ENCODE results near the gene PER2. TPM values are rescaled to one million over a fixed set of nuclear protein-coding genes. Genes with fewer than 3 reads are reported as not detected.

PER2 gene
- total RNA-seq, 1 experiment from 2014 or later: 23.3 TPM

- no peaks in the 10 kb centered on the region for H3K9me3 ChIP-seq (ENCODE audit: low read length)
Observed at GRCh38 chr2:238294393-238295143, 6.2 kb upstream of the PER2 start.

DNA sequence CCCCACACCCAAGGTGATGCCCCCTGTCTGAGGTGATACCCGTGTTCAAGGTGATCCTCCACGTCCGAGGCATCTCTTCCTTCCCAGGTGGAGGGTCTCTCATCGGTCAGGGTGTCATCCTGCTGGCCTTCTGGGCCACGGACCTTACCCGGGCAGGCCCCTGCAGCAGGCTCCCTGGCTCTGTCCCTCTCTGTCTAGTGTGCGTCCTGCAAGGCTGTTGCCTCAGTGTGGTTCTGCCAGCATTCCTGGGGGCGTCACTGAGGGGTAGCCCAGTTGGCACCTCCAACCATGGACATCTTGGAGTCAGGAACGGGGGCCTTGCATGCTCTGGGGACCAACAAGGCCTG is 5.6 kb upstream of the PER2 start:
- Histone ChIP-seq H3K27me3 (ENCODE audit: low read length) (no peaks in the 10 kb centered on the region), H3K27ac (ENCODE audit: low read length) (no peak overlapping the region), H3K79me2 (ENCODE audit: low read length) (no peaks in the 10 kb centered on the region), H4K20me1 (ENCODE audit: insufficient read depth, low read depth, low read length) (no peaks in the 10 kb centered on the region), H3K36me3 (ENCODE audit: insufficient read depth, low read length) (no peaks in the 10 kb centered on the region), H3K4me2 (ENCODE audit: low read depth, low read length, poor library complexity, severe bottlenecking) (no peak overlapping the region), H3K9me2 (replicated peaks; ENCODE audit: insufficient read depth, low read length) (no peaks in the 10 kb centered on the region), H2AFZ (ENCODE audit: low read length) (no peak overlapping the region), H3K4me3 (ENCODE audit: low read length) (no peak overlapping the region), H3K9ac (ENCODE audit: low read length) (no peak overlapping the region), H3K4me1 (ENCODE audit: low read length) (peaks cover 24% of the 10 kb centered on the region), H3K9me3 (ENCODE audit: low read length) (no peaks in the 10 kb centered on the region)
- DNase-seq: no peak

More at GRCh38 chr2:238294393-238295143, 6.2 kb upstream of the PER2 start:
- Histone ChIP-seq H2AFZ (ENCODE audit: low read length) (no peak overlapping the region), H3K4me1 (ENCODE audit: low read length) (peaks cover 19% of the 10 kb centered on the region), H3K27ac (ENCODE audit: low read length) (no peak overlapping the region), H3K79me2 (ENCODE audit: low read length) (no peaks in the 10 kb centered on the region), H3K4me2 (ENCODE audit: low read depth, low read length, poor library complexity, severe bottlenecking) (no peak overlapping the region), H3K4me3 (ENCODE audit: low read length) (no peak overlapping the region), H3K36me3 (ENCODE audit: insufficient read depth, low read length) (no peaks in the 10 kb centered on the region), H3K9ac (ENCODE audit: low read length) (no peak overlapping the region), H3K9me2 (replicated peaks; ENCODE audit: insufficient read depth, low read length) (no peaks in the 10 kb centered on the region), H4K20me1 (ENCODE audit: insufficient read depth, low read depth, low read length) (no peaks in the 10 kb centered on the region), H3K27me3 (ENCODE audit: low read length) (no peaks in the 10 kb centered on the region)
- DNase-seq: no peak

DNA sequence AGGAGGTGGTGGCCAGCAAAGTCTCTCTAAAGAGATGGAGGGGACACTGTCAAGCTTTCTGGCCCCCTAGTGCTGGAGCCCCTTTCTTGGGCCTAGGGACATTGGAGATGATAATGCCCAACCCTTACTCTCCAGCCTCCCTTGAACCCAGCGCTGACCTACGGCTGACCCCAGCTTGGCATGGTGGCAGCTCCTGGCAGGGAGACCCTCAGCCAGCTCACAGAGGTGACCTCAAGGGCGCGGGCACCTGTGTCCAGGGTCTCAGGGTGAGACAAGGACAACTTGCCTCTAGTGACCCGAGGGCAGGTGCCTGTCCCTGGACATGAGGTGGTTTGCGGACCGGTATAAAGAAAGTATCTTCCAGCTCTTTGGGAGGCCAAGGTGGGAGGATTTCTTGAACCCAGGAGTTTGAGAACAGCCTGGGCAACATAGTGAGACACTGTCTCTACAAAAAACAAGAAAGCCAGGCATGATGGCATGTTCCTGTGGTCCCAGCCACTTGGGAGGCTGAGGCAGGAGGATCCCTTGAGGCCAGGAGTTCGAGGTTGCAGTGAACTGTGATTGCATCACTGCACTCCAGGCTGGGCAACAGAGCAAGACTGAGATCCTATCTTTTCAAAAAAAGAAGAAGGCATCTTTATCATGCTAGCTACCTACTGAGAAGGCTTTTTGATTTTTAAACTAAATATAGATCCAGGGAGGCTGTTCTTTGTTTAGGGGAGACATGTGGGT is 3.3 kb upstream of the PER2 start:
- H4K20me1 ChIP-seq (ENCODE audit: insufficient read depth, low read depth, low read length): peaks cover 9% of the 10 kb centered on the region; the same call in 1 of the 2 replicates
- no peaks in the 10 kb centered on the region for H3K9me2 ChIP-seq (replicated peaks; ENCODE audit: insufficient read depth, low read length)
- H3K4me1 ChIP-seq (ENCODE audit: low read length): peaks cover 33% of the 10 kb centered on the region
- H3K9ac ChIP-seq (ENCODE audit: low read length): no peak overlapping the region
- no peak overlapping the region for H2AFZ ChIP-seq (ENCODE audit: low read length)
- no peak overlapping the region for H3K27ac ChIP-seq (ENCODE audit: low read length)
- DNase-seq: no peak
- H3K9me3 ChIP-seq (ENCODE audit: low read length): no peaks in the 10 kb centered on the region
- no peaks in the 10 kb centered on the region for H3K27me3 ChIP-seq (ENCODE audit: low read length)
- H3K36me3 ChIP-seq (ENCODE audit: insufficient read depth, low read length): no peaks in the 10 kb centered on the region
- H3K4me2 ChIP-seq (ENCODE audit: low read depth, low read length, poor library complexity, severe bottlenecking): no peak overlapping the region
- H3K79me2 ChIP-seq (ENCODE audit: low read length): peaks cover 16% of the 10 kb centered on the region
- no peak overlapping the region for H3K4me3 ChIP-seq (ENCODE audit: low read length)

DNA sequence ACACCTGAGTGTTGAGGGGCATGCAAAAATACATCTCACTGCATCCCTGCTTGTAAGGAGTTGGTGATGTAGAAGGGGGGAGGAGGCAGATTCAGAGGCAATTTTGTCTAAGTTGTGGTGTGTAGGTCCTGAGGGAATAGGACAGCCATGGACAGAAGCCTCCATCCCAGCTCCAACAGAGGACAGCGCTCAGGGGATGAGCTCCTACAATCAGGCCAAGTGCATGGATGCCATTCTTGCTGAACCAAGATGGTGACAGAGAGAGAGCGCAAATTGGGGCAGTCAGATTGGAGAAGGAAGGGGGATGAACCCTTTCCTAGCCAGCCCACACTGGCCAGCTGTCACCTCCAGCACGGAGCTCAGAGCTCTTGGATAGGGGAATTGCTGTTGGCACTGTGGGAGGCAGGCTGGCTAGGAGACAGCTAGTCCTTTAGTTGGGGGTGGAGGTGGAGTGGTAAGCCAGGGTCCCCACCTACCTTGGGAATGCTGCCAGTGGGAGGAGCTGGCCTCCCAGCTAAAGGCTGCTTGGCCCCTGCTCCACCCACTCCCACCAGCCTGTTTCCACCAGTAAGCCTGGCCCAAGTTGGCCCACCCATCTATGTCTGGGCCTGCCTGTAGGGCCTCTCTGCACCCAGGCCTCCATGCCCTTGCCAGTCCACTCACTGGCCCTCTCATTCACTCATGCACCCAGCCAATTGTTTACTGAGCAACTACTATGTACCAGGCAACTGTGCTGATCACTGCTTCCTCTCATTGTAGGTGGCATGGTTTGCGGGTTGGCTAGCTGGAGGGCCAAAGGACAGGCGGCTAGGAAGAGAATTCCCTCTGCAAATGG is 2.5 kb upstream of the PER2 start:
- no peak for DNase-seq
- Histone ChIP-seq H3K9ac (ENCODE audit: low read length) (0 out of 2 replicates have a peak overlapping the region, but pooled peaks have one; percentile 71), H3K4me1 (ENCODE audit: low read length) (peaks cover 40% of the 10 kb centered on the region), H3K4me2 (ENCODE audit: low read depth, low read length, poor library complexity, severe bottlenecking) (peak overlapping the region; percentile 87), H3K4me3 (ENCODE audit: low read length) (no peak overlapping the region), H3K9me3 (ENCODE audit: low read length) (no peaks in the 10 kb centered on the region), H2AFZ (ENCODE audit: low read length) (no peak overlapping the region), H3K27ac (ENCODE audit: low read length) (0 out of 2 replicates have a peak overlapping the region, but pooled peaks have one; percentile 81), H3K79me2 (ENCODE audit: low read length) (peaks cover 24% of the 10 kb centered on the region), H3K9me2 (replicated peaks; ENCODE audit: insufficient read depth, low read length) (no peaks in the 10 kb centered on the region), H4K20me1 (ENCODE audit: insufficient read depth, low read depth, low read length) (peaks cover 16% of the 10 kb centered on the region), H3K36me3 (ENCODE audit: insufficient read depth, low read length) (no peaks in the 10 kb centered on the region), H3K27me3 (ENCODE audit: low read length) (no peaks in the 10 kb centered on the region)

- peak overlapping the region; percentile 87 for H3K4me3 ChIP-seq (ENCODE audit: low read length)
- peaks cover 17% of the 10 kb centered on the region for H4K20me1 ChIP-seq (ENCODE audit: insufficient read depth, low read depth, low read length)
- peaks cover 32% of the 10 kb centered on the region for H3K79me2 ChIP-seq (ENCODE audit: low read length)
- H3K27ac ChIP-seq (ENCODE audit: low read length): peak overlapping the region; percentile 81
- no peaks in the 10 kb centered on the region for H3K36me3 ChIP-seq (ENCODE audit: insufficient read depth, low read length)
- no peaks in the 10 kb centered on the region for H3K27me3 ChIP-seq (ENCODE audit: low read length)
- H2AFZ ChIP-seq (ENCODE audit: low read length): peak overlapping the region; percentile 77; the same call in 1 of the 2 replicates
- DNase-seq: peak; percentile 89
- peak overlapping the region; percentile 87 for H3K4me2 ChIP-seq (ENCODE audit: low read depth, low read length, poor library complexity, severe bottlenecking)
- H3K9me2 ChIP-seq (replicated peaks; ENCODE audit: insufficient read depth, low read length): no peaks in the 10 kb centered on the region
- H3K9ac ChIP-seq (ENCODE audit: low read length): peak overlapping the region; percentile 71
- H3K4me1 ChIP-seq (ENCODE audit: low read length): peaks cover 41% of the 10 kb centered on the region
- H3K9me3 ChIP-seq (ENCODE audit: low read length): no peaks in the 10 kb centered on the region
Observed at GRCh38 chr2:238290091-238290509, 1.7 kb upstream of the PER2 start.

GRCh38 chr2:238289574-238289973 is 1.2 kb upstream of the PER2 start:
- H3K9ac ChIP-seq (ENCODE audit: low read length): peak overlapping the region; percentile 71
- H2AFZ ChIP-seq (ENCODE audit: low read length): peak overlapping the region; percentile 77

GRCh38 chr2:238288650-238289573 is 502 bp upstream of the PER2 start:
- peak overlapping the region; percentile 87 for H3K4me2 ChIP-seq (ENCODE audit: low read depth, low read length, poor library complexity, severe bottlenecking)
- peak; percentile 99 for DNase-seq
- peak overlapping the region; percentile 91 for H3K9ac ChIP-seq (ENCODE audit: low read length)
- H3K4me3 ChIP-seq (ENCODE audit: low read length): peak overlapping the region; percentile 87
- H2AFZ ChIP-seq (ENCODE audit: low read length): peak overlapping the region; percentile 77
- no peaks in the 10 kb centered on the region for H3K9me3 ChIP-seq (ENCODE audit: low read length)
- H3K36me3 ChIP-seq (ENCODE audit: insufficient read depth, low read length): no peaks in the 10 kb centered on the region
- H3K27ac ChIP-seq (ENCODE audit: low read length): peak overlapping the region; percentile 81
- no peaks in the 10 kb centered on the region for H3K9me2 ChIP-seq (replicated peaks; ENCODE audit: insufficient read depth, low read length)
- peaks cover 42% of the 10 kb centered on the region for H3K4me1 ChIP-seq (ENCODE audit: low read length)
- no peaks in the 10 kb centered on the region for H3K27me3 ChIP-seq (ENCODE audit: low read length)
- H4K20me1 ChIP-seq (ENCODE audit: insufficient read depth, low read depth, low read length): peaks cover 19% of the 10 kb centered on the region
- peaks cover 44% of the 10 kb centered on the region for H3K79me2 ChIP-seq (ENCODE audit: low read length)

More at GRCh38 chr2:238289574-238289973, 1.2 kb upstream of the PER2 start:
- Histone ChIP-seq H3K9me2 (replicated peaks; ENCODE audit: insufficient read depth, low read length) (no peaks in the 10 kb centered on the region), H3K27me3 (ENCODE audit: low read length) (no peaks in the 10 kb centered on the region), H3K27ac (ENCODE audit: low read length) (peak overlapping the region; percentile 81), H3K9me3 (ENCODE audit: low read length) (no peaks in the 10 kb centered on the region), H3K4me2 (ENCODE audit: low read depth, low read length, poor library complexity, severe bottlenecking) (peak overlapping the region; percentile 87), H3K36me3 (ENCODE audit: insufficient read depth, low read length) (no peaks in the 10 kb centered on the region), H3K4me3 (ENCODE audit: low read length) (peak overlapping the region; percentile 87), H4K20me1 (ENCODE audit: insufficient read depth, low read depth, low read length) (peaks cover 17% of the 10 kb centered on the region), H3K79me2 (ENCODE audit: low read length) (peaks cover 38% of the 10 kb centered on the region), H3K4me1 (ENCODE audit: low read length) (peaks cover 41% of the 10 kb centered on the region)
- peak; percentile 71 for DNase-seq
